Mesothelial cell of epicardium (in vitro differentiated cells): Measurements from ENCODE around the gene BCR. TPM values are rescaled to one million over a fixed set of nuclear protein-coding genes. Genes with fewer than 3 reads are reported as not detected.

Experiments used
- DNase-seq, 2 experiments: peaks; one replicate each; pipeline ENCODE4 v3.0.0; 2021; ENCODE audit warnings: low spot score in 2 of 2; ENCODE audit not compliant: unreplicated experiment in 2 of 2
- H3K27ac Mint-ChIP-seq: 2 replicates; pipeline ENCODE4 v1.8.0; 2021; ENCODE audit warnings: mixed read lengths
- H3K27me3 Mint-ChIP-seq: 2 replicates; pipeline ENCODE4 v1.8.0; 2021; ENCODE audit warnings: low read depth, mixed read lengths
- H3K36me3 Mint-ChIP-seq: 2 replicates; pipeline ENCODE4 v1.8.0; 2021; ENCODE audit warnings: mixed read lengths
- H3K4me1 Mint-ChIP-seq: 2 replicates; pipeline ENCODE4 v1.8.0; 2021; ENCODE audit warnings: mixed read lengths
- H3K4me3 Mint-ChIP-seq: 2 replicates; pipeline ENCODE4 v1.8.0; 2021; ENCODE audit warnings: mild to moderate bottlenecking, moderate library complexity, mixed read lengths
- H3K9me3 Mint-ChIP-seq: 2 replicates; pipeline ENCODE4 v1.8.0; 2021; ENCODE audit warnings: mixed read lengths
- CTCF ChIP-seq: fragments of 200-600 bp; sonication (generic); IDR thresholded peaks from one replicate; pipeline ENCODE4 v1.5.0; 2021; ENCODE audit warnings: antibody characterized with exemption; ENCODE audit not compliant: unreplicated experiment
- total RNA-seq: library from RNA; stranded (reverse); gene quantifications from 3 replicates; pipeline ENCODE4 v1.2.1, GENCODE V29; 2021

The BCR gene
- total RNA-seq, 1 donor from 2014 or later, result 72.4 TPM

GRCh38 chr22:23210428-23211170, 30.3 kb downstream of the BCR start:
- Mint-ChIP-seq H3K4me3 (no peak overlapping the region), H3K27ac (no peak overlapping the region), H3K4me1 (peaks cover 6% of the 10 kb centered on the region), H3K36me3 (peaks cover 4% of the 10 kb centered on the region), H3K9me3 (no peaks in the 10 kb centered on the region), H3K27me3 (no peaks in the 10 kb centered on the region)
- DNase-seq, result no peak
- TF ChIP-seq CTCF, result no peak

- TF ChIP-seq CTCF, result no peak
- Mint-ChIP-seq H3K27ac (no peak overlapping the region), H3K9me3 (no peaks in the 10 kb centered on the region), H3K36me3 (peaks cover 3% of the 10 kb centered on the region), H3K27me3 (no peaks in the 10 kb centered on the region), H3K4me3 (no peak overlapping the region), H3K4me1 (peaks cover 8% of the 10 kb centered on the region)
- DNase-seq, result no peak
Observed at GRCh38 chr22:23211622-23212021, 31.3 kb downstream of the BCR start.

- no peak overlapping the region for H3K4me3 Mint-ChIP-seq
- no peaks in the 10 kb centered on the region for H3K27me3 Mint-ChIP-seq
- H3K36me3 Mint-ChIP-seq, result no peaks in the 10 kb centered on the region
- no peak for TF ChIP-seq CTCF
- no peaks in the 10 kb centered on the region for H3K9me3 Mint-ChIP-seq
- DNase-seq, result no peak
- H3K27ac Mint-ChIP-seq, result no peak overlapping the region
- peaks cover 8% of the 10 kb centered on the region for H3K4me1 Mint-ChIP-seq
Observed at GRCh38 chr22:23212061-23213021, 32.0 kb downstream of the BCR start.

- H3K4me1 Mint-ChIP-seq, result peaks cover 10% of the 10 kb centered on the region
- H3K9me3 Mint-ChIP-seq, result no peaks in the 10 kb centered on the region
- DNase-seq, result no peak
- H3K36me3 Mint-ChIP-seq, result no peaks in the 10 kb centered on the region
- H3K27me3 Mint-ChIP-seq, result no peaks in the 10 kb centered on the region
- no peak for TF ChIP-seq CTCF
- H3K4me3 Mint-ChIP-seq, result no peak overlapping the region
- H3K27ac Mint-ChIP-seq, result no peak overlapping the region
Observed at GRCh38 chr22:23213022-23213555, 32.8 kb downstream of the BCR start.

GRCh38 chr22:23213581-23214334, 33.4 kb downstream of the BCR start:
- H3K4me1 Mint-ChIP-seq, result peaks cover 17% of the 10 kb centered on the region
- no peak overlapping the region for H3K4me3 Mint-ChIP-seq
- no peaks in the 10 kb centered on the region for H3K36me3 Mint-ChIP-seq
- no peak overlapping the region for H3K27ac Mint-ChIP-seq
- no peak for DNase-seq
- H3K9me3 Mint-ChIP-seq, result no peaks in the 10 kb centered on the region
- H3K27me3 Mint-ChIP-seq, result no peaks in the 10 kb centered on the region
- TF ChIP-seq CTCF, result no peak
